Measurements from ENCODE around the gene CKM. TPM values are rescaled to one million over a fixed set of nuclear protein-coding genes. Genes with fewer than 3 reads are reported as not detected.
"Not testable (repeated sequence)": the region's sequence is repeated elsewhere in the genome, so short reads cannot be mapped to it uniquely, and the experiment has no call there.

CKM gene
- total RNA-seq, 1 experiment from 2014 or later = not detected

DNA sequence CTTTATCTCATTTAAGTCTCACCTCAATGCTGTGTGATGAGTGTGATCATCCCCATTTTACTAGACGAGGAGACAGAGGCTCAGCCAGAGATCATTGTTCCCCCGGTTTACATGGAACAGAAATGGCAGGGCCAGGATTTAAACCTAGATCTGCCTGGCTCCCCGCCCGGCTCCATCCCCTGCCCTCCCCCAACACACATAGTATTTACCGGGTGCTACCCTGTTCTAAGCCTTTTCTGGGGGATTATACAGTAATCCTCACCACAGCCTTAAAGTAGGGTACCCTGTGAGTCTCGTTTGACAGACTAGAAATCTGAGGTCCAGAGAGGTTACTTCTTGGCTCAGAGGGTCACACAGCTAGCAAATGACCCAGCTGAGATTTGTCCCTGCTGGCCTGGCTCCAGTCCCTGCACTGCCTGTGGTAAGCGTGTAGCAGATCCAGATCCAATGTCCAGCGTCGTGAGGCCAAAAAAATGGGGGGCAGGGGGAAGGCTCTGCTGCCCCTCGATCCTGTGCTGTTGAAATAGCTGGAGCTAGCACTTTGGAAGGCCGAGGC, 14.1 kb upstream of the CKM start:
- DNase-seq = no peak
- H3K9me3 ChIP-seq = no peaks in the 10 kb centered on the region
- no peak overlapping the region for H3K4me3 ChIP-seq

DNA sequence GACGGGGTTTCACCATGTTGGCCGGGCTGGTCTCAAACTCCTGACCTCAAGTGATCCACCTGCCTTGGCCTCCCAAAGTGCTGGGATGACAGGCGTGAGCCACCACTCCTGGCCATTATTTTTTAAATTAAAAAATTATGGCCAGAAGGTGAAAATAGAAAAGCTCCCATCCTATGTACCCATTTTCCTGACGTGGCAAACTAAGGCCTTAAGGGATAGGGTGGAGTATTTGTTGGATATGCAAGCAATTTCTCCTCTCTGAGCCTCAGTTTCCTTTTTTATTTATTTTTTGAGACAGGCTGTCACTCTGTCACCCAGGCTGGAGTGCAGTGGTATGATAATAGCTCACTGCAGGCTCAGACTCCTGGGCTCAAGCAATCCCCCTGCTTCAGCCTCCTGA, 12.2 kb upstream of the CKM start:
- DNase-seq = not testable (repeated sequence)

More for the DNA sequence above, 14.1 kb upstream of the CKM start:
- 0 out of 2 replicates have a peak, but pooled peaks cover 5% of the 10 kb centered on the region for H3K27me3 ChIP-seq
- H3K36me3 ChIP-seq = no peaks in the 10 kb centered on the region

DNA sequence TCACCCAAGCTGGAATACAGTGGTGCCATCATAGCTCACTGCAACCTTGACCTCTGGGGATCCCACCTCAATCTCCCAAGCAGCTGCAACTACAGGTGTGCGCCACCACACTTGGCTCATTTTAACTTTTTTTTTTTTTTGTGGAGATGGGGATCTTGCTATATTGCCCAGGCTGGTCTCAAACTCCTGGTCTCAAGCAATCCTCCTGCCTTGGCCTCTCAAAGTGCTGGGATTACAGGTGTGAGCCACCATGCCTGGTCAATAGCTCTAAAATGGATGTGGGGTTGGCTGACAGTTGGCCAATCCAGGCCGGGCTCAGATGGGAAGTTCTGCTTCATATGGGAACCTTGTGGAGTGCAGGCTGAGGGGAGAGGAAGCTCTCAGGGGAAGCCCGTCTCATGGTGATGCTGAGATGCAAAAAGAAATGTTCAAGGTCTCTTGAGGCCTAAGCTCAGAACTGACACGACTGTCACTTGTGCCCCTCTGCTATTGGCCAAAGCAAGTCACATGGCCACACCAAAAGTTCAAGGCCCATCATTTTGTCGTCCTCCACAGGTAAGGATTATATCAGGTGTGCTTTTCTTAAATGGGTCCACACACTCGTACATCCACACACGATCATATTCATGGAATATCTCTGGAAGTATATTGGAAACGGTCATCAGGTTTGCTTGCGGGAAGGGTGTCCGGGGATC, 11.1 kb upstream of the CKM start:
- H3K27me3 ChIP-seq = no peaks in the 10 kb centered on the region
- DNase-seq = no peak
- no peaks in the 10 kb centered on the region for H3K36me3 ChIP-seq
- no peak overlapping the region for H3K4me3 ChIP-seq
- H3K9me3 ChIP-seq = no peaks in the 10 kb centered on the region

More for the DNA sequence above, 12.2 kb upstream of the CKM start:
- H3K27me3 ChIP-seq, H3K36me3 ChIP-seq, H3K4me3 ChIP-seq, H3K9me3 ChIP-seq: not testable (repeated sequence)

DNA sequence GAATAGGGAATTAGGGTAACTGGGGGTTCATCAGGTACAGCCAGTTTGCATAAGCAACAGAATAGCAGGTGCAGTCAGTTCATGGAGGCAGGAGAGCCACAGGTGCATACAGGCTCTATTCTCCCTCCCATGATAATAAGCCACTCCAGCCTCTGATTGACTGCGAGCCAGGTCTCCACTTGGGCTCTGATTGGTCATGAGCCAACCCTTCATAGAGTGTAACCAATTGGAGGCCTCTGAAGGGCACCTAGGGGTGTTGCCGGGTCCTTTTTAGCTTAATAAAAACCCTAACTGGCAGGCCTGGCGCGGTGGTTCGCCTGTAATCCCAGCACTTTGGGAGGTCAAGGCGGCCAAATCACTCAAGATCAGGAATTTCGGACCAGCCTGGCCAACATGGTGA, 8.7 kb upstream of the CKM start:
- no peak overlapping the region for H3K4me3 ChIP-seq
- no peaks in the 10 kb centered on the region for H3K9me3 ChIP-seq
- H3K36me3 ChIP-seq = no peaks in the 10 kb centered on the region
- H3K27me3 ChIP-seq = no peaks in the 10 kb centered on the region
- no peak for DNase-seq

DNA sequence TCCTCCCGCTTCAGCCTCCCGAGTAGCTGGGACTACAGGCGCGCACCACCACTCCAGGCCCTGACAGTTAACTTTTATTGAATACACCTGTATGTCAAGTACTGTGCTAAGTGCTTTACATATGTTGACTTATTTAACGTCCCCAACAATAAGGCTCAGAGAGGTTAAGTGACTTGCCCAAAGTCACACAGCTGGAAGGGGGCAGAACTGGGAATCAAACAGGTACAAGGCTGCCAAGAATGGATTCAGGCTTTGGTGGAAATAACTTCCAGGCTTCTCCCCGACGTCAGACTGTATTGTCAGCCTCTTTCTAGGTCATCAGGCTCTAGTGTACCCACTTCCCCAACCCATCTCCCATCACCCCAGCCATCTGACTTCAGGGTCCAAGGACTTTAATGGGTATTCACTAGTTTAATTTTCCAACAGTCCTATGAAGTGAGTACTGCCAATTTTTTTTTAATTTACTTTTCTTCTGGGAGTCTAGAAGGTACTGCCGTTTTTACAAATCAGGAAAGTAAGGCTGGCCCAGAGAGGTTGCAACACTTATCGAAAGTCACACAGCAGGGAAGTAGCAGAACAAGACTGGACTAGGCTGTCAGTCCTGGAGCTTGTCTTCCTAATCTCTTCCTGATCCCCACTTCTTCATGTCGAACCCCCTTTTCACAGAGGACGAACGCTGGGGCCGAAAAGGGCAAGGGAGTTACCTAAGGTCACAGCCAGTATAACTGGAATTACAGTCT, 4.9 kb upstream of the CKM start:
- H3K9me3 ChIP-seq = no peaks in the 10 kb centered on the region
- no peak overlapping the region for H3K4me3 ChIP-seq
- H3K27me3 ChIP-seq = no peaks in the 10 kb centered on the region
- no peaks in the 10 kb centered on the region for H3K36me3 ChIP-seq
- DNase-seq = no peak

DNA sequence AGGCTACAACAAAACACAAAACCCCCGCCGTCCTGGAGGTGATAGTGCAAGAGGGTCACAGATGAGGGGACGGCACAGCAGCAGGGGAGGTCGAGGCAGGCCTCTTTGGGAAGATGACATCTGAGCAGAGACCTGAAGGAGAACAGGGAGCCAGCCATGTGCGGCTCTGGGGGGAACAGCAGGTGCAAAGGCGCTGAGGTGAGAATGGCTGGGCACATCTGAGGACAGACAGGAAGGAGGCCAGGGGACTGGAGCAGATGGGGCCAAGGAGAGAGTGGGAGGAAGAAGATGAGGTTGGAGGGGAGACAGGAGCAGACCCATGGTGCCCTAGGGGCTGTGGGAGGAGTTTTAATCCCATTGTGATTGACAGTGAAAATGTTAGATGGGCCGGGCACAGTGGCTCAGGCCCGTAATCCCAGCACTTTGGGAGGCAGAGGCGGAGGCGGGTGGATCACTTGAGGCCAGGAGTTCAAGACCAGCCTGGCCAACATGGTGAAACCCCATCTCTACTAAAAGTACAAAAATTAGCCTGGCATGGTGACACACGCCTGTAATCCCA, 1.8 kb upstream of the CKM start:
- H3K9me3 ChIP-seq = no peaks in the 10 kb centered on the region
- no peaks in the 10 kb centered on the region for H3K27me3 ChIP-seq
- no peaks in the 10 kb centered on the region for H3K36me3 ChIP-seq
- DNase-seq = no peak
- no peak overlapping the region for H3K4me3 ChIP-seq

DNA sequence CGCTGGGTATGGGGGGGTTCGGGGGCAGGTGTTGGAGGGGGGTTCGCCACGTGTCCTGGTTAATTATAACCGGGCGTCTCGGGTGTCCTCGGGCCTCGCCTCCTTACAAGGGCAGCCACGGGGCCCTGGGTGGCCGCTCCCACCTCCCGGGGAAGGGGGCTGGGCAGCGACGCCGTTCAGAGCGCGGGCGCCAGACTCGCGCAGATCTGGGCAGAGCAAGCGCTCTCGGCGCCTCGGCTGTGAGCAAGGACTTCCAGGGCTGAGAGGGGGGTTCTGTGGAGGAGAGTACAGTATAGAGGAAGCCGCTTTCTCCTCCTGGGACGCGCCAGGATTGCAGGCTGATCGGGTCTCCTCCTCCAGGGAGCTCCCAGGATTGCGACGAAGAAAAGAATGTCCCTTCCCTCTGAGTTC, 1.0 kb upstream of the CKM start:
- DNase-seq = no peak
- no peaks in the 10 kb centered on the region for H3K27me3 ChIP-seq
- no peak overlapping the region for H3K4me3 ChIP-seq
- no peaks in the 10 kb centered on the region for H3K9me3 ChIP-seq
- no peaks in the 10 kb centered on the region for H3K36me3 ChIP-seq

DNA sequence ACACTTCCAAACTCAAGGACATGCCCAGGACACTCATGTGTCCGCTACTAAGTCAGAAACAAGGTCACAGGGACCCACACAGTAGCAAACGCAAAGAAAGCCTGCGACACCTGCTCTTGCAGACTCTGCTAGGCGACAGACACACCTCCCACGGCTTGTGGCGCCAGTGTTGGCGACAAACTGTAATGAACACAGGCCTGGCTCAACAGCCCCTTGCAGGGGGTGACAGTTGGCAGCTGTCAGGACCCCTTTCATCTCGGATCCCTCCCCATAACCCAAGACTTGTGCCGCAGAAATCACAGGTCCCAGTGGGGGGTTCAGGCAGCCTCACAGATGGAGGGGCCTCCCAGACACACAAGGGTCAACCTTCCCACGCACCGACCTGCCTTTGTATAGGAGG, 364 bp downstream of the CKM start:
- no peaks in the 10 kb centered on the region for H3K36me3 ChIP-seq
- no peak overlapping the region for H3K4me3 ChIP-seq
- no peaks in the 10 kb centered on the region for H3K9me3 ChIP-seq
- H3K27me3 ChIP-seq = no peaks in the 10 kb centered on the region; the same call in 1 of the 2 replicates
- DNase-seq = no peak

DNA sequence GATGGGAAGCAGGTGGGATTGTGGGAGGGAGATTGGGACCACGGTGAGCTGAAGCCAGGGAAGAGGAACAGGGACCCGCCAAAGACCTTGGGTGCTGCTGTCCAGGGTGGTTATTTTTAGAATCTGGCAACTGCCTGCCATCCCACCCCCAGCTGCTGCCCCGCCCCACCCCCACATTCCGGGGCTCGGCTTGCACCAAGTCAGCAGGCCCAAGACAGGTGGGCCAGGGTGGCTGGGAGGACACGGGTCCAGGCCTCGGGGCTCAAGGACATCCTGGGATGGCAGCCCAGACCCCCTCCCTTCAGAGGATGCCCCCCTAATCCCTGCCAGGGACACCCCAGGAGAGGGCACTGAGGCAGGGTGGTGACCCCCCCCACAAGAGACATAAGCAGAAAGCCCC, 827 bp downstream of the CKM start:
- no peaks in the 10 kb centered on the region for H3K9me3 ChIP-seq
- no peaks in the 10 kb centered on the region; the same call in 1 of the 2 replicates for H3K27me3 ChIP-seq
- DNase-seq = no peak
- H3K4me3 ChIP-seq = no peak overlapping the region
- H3K36me3 ChIP-seq = no peaks in the 10 kb centered on the region

DNA sequence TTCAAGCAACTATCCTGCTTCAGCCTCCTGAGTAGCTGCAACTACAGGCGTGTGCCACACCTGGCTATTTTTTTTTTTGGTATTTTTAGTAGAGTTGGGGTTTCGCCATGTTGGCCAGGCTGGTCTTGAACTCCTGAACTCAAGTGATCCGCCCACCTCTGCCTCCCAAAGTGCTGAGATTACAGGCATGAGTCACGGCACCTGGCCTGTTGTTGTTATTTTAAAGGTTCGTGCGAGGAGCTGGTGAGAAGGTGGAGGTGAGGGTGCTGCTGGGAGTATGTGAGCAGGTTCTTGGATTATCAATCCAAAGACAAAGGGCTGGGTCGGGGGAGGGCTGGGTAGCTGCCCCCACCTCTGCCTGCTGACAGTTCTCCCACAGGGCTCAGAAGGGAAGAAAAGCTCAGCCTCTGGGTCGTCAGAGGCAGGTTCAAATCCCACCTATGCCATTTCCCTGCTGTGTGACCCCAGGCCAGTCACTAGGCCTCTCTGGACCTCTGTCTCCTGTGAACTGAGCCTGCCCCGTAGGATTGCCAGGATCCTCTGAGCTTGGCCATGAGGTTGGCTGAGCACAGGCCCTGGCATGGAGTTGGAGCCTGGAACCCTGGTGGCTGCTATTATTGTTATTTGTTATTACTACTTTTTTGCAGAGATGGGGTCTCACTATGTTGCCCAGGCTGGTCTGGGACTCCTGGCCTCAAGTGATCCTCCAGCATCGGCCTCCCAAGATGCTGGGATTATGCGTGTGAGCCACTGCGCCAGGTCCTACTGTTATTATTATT, 1.5 kb downstream of the CKM start:
- Histone ChIP-seq H3K4me3 (no peak overlapping the region), H3K9me3 (no peaks in the 10 kb centered on the region), H3K36me3 (no peaks in the 10 kb centered on the region), H3K27me3 (no peaks in the 10 kb centered on the region; the same call in 1 of the 2 replicates)
- no peak for DNase-seq

DNA sequence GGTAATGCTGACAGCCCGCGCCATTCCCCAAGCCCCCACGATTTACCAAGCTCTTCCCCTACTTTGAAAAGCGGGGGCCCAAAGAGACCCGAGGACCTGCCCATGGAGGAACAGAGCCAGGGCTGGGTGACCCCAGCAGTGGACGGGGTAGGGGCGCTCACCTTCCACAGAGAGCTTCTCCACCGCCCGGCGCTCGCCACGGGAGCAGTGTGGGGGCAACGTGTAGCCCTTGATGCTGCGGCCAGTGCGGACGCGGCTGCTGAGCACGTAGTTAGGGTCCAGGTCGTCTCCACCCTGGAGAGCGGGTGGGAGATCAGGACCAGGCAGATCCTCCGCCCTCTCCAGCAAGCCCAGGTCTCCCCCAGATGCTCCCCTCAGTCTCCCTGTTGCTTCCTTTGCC, 7.4 kb downstream of the CKM start:
- DNase-seq = no peak
- no peaks in the 10 kb centered on the region for H3K36me3 ChIP-seq
- H3K4me3 ChIP-seq = no peak overlapping the region
- no peaks in the 10 kb centered on the region for H3K9me3 ChIP-seq
- H3K27me3 ChIP-seq = peaks cover 4% of the 10 kb centered on the region; the same call in 1 of the 2 replicates

DNA sequence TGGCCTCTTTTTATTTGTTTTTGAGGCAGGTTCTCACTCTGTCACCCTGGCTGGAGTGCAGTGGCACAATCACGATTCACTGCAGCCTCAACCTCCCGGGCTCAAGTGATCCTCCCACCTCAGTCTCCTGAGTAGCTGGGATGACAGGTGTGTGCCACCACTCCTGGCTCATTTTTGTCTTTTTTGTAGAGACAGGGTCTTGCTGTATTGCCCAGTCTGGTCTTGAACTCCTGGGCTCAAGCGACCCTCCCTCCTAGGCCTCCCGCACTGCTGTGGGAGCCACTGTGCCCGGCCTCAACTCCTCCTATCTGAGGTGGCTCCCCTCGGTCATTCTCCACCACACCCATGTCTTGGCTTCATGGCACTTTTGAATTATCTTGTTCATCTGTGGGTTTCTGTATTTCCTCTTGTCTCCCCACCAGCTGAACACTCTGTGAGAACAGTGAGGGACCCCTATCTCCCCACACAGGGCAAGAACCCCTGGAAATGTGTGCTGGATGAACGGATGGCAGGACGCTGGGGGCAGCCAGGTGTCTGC, 7.9 kb downstream of the CKM start:
- DNase-seq = no peak
- Histone ChIP-seq H3K36me3 (no peaks in the 10 kb centered on the region), H3K9me3 (no peaks in the 10 kb centered on the region), H3K4me3 (no peak overlapping the region), H3K27me3 (peaks cover 4% of the 10 kb centered on the region; the same call in 1 of the 2 replicates)

DNA sequence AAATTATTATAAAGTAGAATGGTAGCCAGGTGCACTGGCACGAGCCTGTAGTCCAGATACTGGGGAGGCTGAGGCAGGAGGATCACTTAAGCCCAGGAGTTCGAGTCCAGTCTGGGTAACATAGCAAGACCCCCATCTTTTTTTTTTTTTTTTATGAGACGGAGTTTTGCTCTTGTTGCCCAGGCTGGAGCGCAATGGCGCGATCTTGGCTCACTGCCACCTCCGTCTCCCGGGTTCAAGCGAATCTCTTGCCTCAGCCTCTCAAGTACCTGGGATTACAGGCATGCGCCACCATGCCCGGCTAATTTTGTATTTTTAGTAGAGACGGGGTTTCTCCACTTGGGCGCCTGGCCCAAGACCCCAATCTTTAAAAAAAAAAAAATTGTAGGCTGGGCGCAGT, 10.4 kb downstream of the CKM start:
- DNase-seq, H3K27me3 ChIP-seq: not testable (repeated sequence)

DNA sequence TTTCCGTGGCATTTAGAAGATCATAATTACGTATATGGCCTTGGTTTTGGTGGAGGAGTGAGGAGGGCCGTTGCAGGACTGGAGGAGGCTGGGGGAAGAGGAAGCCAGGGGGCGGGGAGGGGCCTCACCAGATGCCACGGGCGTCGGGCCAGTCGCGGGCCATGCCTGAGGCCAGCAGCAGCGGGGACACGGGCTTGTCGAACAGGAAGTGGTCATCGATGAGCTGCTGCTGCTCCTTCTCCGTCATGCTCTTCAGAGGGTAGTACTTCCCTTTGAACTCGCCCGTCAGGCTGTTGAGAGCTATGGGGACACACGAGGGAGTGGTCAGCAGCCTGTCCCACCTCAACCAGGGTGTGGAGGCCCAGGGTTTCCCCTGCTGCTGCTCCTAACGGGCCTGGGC, 11.1 kb downstream of the CKM start:
- no peak for DNase-seq
- no peaks in the 10 kb centered on the region for H3K36me3 ChIP-seq
- H3K9me3 ChIP-seq = no peaks in the 10 kb centered on the region
- peaks cover 4% of the 10 kb centered on the region; the same call in 1 of the 2 replicates for H3K27me3 ChIP-seq
- no peak overlapping the region for H3K4me3 ChIP-seq

More for the DNA sequence above, 10.4 kb downstream of the CKM start:
- not testable (repeated sequence) for H3K4me3 ChIP-seq, H3K36me3 ChIP-seq, H3K9me3 ChIP-seq

DNA sequence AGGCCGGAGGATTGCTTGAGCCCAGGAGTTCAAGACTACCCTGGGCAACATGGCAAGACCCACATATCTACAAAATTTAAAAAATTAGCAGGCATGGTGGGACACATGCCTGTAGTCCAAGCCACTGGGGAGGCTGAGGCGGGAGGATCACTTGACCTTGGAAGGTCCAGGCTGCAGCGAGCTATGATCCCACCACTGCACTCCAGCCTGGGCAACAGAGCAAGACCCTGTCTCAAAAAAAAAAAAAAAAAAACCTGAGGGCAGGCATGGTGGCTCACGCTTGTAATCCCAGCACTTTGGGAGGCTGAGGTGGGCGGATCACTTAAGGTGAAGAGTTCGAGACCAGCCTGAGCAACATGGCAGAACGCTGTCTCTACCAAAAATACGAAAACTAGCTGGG, 13.4 kb downstream of the CKM start:
- not testable (repeated sequence) for H3K36me3 ChIP-seq, H3K27me3 ChIP-seq, DNase-seq, H3K4me3 ChIP-seq, H3K9me3 ChIP-seq

DNA sequence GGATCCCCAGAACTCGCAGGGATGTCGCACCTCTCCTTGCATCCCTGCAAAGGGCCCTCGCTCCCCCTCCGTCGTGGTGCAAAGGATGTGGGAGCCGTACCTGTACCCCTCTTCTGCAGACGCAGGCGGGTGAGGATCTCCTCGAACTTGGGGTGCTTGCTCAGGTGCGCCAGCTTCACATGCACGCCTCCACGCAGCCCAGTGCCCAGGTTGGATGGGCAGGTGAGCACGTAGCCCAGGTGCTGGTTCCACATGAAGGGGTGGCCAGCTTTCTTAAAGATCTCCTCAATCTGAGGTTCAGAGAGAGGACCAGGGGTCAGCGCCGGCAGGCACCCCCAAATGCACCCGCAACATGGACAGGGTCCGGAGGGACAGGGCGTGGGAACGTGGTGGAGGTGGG, 15.3 kb downstream of the CKM start:
- Histone ChIP-seq H3K4me3 (no peak overlapping the region), H3K27me3 (no peaks in the 10 kb centered on the region), H3K9me3 (no peaks in the 10 kb centered on the region; the same call in 1 of the 2 replicates), H3K36me3 (no peaks in the 10 kb centered on the region)
- no peak for DNase-seq

All from MG63 (cell line).